GM21529 (cell line): ENCODE measurements around the gene HGF.
"Not testable (repeated sequence)": the region's sequence is repeated elsewhere in the genome, so short reads cannot be mapped to it uniquely, and the experiment has no call there.

Source experiments
- ATAC-seq: cut with Tn5 transposase; IDR thresholded peaks from one replicate; pipeline ENCODE4 v1.9.1; 2021; ENCODE audit not compliant: unreplicated experiment

The HGF gene

GRCh38 chr7:81725003-81725811 lies 44.6 kb downstream of the HGF start:
- ATAC-seq = no peak

DNA sequence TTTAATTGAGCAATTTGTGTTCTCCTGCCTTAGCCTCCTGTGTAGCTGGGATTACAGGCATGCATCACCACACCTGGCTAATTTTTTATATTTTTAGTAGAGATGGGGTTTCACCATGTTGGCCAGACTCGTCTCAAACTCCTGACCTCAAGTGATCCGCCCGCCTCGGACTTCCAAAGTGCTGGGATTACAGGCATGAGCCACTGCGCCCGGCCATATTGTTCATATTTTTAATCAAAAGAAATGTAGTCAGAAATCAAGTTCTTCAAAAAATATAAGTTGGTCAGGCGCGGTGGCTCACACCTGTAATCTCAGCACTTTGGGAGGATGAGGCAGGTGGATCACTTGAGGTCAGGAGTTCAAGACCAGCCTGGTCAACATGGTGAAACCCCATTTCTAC lies 47.6 kb downstream of the HGF start:
- ATAC-seq = not testable (repeated sequence)

- ATAC-seq = no peak
Observed at GRCh38 chr7:81721437-81721836, 48.4 kb downstream of the HGF start.

- ATAC-seq = no peak
Observed at GRCh38 chr7:81719865-81720264, 50.0 kb downstream of the HGF start.

- ATAC-seq = no peak
Observed at GRCh38 chr7:81715984-81716588, 53.8 kb downstream of the HGF start.

DNA sequence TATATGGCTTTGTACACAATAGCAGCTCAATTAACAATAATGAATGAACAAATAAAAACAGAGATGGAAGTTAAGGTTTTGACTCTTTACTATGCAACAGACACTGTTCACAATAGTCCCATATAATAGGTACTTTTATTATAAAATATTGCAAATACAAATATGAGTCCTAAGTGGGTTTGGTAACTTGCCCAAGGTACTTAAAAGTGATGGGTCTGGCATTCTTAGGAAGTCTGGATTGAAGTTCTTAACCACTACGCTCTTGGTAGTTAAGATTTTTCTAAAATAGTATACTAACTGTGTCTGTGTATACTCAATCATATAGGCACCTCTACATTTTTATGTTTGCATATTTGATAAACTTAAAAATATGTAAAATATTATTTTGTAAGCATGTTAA lies 55.5 kb downstream of the HGF start:
- no peak for ATAC-seq

DNA sequence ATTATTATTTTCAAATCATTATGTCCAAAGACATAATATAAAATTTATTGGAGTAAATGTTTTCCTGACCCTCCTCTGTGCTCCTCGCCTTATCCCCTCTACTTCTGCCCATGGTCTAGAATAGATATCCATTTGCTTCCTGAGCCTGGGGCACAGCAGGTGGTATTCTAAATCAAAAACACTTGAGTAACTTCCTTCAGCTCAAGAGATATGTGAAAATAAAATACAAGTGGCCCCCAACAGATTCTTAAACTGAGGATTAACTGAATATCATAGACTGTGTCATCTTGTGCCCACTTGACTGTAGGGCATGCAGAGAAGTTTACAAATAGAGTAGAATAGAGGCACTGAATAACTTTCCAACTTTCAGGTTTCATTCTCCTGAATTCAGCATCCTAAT lies 59.1 kb downstream of the HGF start:
- no peak for ATAC-seq

GRCh38 chr7:81709836-81710235 lies 60.0 kb downstream of the HGF start:
- ATAC-seq = no peak

DNA sequence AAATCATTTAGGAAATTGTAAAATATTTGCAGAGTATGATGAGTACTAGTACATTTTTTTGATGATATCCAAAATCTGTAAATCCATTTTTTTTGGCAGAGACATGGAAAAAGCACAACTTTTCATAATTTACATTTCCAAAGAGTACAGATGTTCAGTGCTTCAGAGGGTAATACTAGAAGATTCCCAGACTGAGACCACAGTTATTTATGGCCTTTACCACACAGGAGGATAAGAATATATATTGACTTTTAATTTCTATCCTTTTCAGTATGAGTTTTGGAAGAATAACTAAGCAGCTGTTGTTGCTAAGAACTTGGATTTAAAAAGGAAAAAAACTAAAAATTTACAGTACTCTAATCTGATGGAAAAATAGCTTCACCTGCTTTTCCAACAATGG lies 61.9 kb downstream of the HGF start:
- no peak for ATAC-seq

- ATAC-seq = no peak
Observed at GRCh38 chr7:81707196-81707595, 62.7 kb downstream of the HGF start.

GRCh38 chr7:81705206-81705605 lies 64.6 kb downstream of the HGF start:
- no peak for ATAC-seq

GRCh38 chr7:81704595-81704994 lies 65.3 kb downstream of the HGF start:
- no peak for ATAC-seq

GRCh38 chr7:81698965-81699364 lies 70.9 kb downstream of the HGF start:
- ATAC-seq = no peak

GRCh38 chr7:81694711-81695110 lies 75.1 kb downstream of the HGF start:
- no peak for ATAC-seq

GRCh38 chr7:81693894-81694293 lies 76.0 kb downstream of the HGF start:
- no peak for ATAC-seq

GRCh38 chr7:81693080-81693479 lies 76.8 kb downstream of the HGF start:
- ATAC-seq = no peak

DNA sequence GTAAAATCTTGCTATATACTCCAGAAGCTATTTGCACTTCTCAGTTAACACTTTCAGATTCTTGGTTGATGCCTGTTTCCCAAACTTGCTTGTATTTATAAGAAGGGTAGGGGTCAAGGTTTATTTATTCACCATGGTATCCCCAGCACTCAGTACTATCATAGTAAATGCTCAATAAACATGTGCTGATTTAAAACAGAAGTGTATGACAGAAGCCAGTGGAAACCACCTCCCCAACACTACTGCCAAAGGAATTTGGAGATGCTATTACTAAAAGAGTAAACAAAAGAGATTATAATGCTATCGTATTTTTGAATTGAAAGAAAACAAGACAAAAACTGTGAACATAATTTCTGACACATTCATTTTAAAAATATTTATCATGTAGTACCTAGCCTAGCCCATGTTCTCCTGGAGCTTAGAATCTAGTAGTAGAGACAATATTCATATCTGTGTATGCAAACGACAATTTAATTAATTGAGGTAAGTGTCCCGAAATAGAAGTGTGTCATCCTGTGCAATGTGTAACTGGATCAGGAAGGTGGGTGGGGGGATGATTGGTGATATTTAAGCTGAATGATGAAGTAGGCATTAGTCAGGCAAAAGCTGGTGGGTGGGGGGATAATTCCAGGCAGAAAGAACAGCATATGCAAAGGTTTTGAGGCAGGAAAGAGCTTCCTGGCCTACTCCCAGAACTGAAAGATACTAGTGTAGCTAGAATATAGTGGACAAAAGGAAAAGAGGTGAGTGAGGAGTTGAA lies 77.5 kb downstream of the HGF start:
- ATAC-seq = no peak

- no peak for ATAC-seq
Observed at GRCh38 chr7:81691199-81691821, 78.5 kb downstream of the HGF start.

DNA sequence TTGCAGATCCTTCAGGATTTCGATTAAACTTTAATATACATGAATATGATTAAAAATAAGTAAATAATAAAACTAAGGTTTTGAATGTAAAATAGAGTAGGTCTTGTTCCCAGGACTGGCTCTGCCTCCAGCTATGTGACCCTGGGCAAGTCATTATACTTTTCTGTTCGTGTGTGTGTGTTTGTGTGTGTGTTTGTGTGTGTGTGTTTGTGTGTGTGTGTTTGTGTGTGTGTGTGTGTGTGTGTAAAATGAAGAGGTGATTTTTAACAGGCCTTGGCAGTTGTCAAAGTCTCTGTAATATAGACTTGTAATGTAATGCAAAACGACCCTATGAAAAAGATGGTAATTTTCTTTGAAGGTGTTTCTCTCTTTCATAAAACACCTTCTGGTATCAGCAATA lies 79.2 kb downstream of the HGF start:
- no peak for ATAC-seq

- no peak for ATAC-seq
Observed at GRCh38 chr7:81690251-81690650, 79.6 kb downstream of the HGF start.

DNA sequence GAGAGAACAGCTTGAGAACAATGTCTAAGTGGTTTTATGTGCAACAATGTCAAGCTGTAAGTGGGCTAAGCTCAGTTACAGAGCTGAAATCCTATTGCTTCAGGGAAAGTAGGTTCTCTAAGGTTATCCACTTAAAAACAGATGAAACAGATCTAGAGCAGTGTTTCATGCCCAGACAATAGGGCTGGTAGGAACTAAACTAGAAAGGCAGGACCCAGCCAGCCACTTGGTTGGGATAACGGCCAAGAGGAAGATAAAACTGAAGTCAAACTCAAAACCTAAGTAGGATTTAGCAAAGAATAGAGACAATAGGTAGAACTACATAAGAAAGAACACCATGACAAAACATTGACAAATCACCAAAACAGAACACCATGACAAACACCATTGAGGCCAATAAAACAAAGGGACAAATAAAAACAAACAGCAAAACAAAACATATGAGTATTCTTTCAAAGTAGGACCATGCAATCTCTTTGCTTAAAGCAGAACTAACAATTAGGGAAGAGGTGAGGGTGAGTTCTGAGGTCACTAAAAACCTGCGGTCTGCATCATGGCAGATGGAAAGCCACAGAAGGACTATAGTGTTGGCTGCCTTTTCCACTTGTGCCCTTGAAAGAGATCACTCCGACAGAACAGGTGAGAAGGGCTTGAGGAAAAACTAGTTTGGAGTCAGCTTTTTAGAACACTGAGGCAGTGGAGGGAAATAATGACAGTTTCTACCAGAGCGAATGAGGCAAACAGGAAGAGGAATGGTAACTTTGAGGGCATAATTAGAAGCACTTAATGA lies 81.0 kb downstream of the HGF start:
- no peak for ATAC-seq
